NT2/D1 (cell line): ENCODE measurements around the gene TXNL4A.

ENCODE experiments used
- SUZ12 ChIP-seq: IDR thresholded peaks from 2 replicates; pipeline ENCODE4 v1.6.1; 2011; ENCODE audit not compliant: insufficient read length, insufficient read depth; ENCODE audit errors: extremely low read depth
- ZNF274 ChIP-seq: IDR thresholded peaks from 2 replicates; pipeline ENCODE4 v1.6.1; 2011; ENCODE audit warnings: mild to moderate bottlenecking, low read depth, low read length

GRCh38 chr18:80012714-80013113, 24.4 kb upstream of the TXNL4A start:
- no peak for TF ChIP-seq ZNF274
- TF ChIP-seq SUZ12: no peak
